ENCODE measurements around the gene KLHDC10.

GRCh38 chr7:130174237-130174959 lies 104.1 kb downstream of the KLHDC10 start:
- TF ChIP-seq POLR2AphosphoS5 (IDR thresholded peaks at IDR 0.05; ENCODE audit: low read depth, low read length) (no peak), REST (IDR thresholded peaks at IDR 0.05; ENCODE audit: insufficient read depth in 1 of 2, low read depth in 2 of 2, low read length in 2 of 2) (no peak), SIN3A (IDR thresholded peaks at IDR 0.05; ENCODE audit: borderline replicate concordance, insufficient read depth, low read length) (no peak)
